SHP77 treated with DMSO at 0.1 percent for 48 hours (cell line): ENCODE data around the gene FN3K.

Experiments
- DNase-seq: peaks from one replicate; lab custom pipeline; 2025; lab: John Stamatoyannopoulos, UW

The FN3K gene

DNA sequence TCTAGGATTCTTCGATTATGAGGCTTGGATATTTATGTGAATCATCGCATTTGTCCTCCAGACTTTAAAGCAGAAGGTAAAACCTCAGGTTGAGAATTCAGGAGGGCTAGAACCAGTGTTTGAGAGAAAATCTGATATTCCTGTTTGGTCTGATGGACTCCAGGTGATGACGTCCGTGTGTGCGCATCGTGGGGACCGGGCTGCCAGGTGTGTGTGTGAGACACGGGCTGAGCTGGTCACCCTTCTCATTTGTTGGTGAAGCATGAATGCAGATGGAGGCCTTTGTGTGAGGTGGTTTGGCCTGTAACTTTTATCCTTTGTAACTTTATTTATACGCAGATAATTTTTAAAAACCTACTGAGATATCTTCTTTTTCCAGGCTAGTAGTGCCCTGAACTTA lies 61.6 kb downstream of the FN3K start:
- no peak for DNase-seq

DNA sequence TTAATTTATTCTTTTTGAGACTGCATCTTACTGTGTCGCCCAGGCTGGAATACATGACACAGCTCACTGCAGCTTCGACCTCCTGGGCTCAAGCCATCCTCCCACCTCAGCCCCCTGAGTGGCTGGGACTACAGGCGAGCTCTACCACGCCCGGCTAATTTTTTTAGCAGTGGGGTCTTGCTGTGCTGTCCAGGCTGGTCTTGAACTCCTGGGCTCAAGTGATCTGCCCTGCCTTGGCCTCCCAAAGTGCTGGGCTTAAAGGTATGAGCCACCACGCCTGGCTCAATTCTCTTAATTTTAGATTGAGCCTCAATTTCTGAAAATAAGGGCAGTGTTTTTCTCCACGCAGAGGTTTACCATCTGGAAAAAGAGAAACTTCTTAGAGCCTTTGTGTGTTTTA lies 63.3 kb downstream of the FN3K start:
- DNase-seq: no peak

DNA sequence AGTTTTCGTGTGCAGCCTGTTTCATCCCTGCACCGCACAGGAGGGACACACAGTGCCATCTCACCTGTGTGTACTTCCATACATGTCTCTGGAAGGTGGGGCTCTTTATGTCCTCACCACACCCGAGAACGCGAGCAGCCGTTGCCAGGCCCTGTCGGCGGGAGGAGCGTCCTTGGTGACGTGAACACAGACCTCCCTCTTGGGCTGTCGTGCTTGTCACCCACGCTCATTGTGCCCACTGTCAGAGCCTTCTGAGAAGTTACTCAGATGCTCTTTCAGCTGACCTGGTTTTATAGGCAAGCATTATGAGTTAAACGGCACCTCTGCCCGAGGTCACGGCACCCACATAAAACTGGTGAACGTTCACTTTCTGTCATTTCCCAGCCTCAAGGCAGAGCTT lies 64.2 kb downstream of the FN3K start:
- DNase-seq: no peak
